ENCODE data around the gene ALX4. TPM values are rescaled to one million over a fixed set of nuclear protein-coding genes. Genes with fewer than 3 reads are reported as not detected.

The ALX4 gene
- 0.13 TPM in 1 of 2 replicates, not detected in the other for total RNA-seq

GRCh38 chr11:44309478-44310205, at the start of gene ALX4:
TSS of gene ALX4 (minus strand) at chr11:44310139. CDS start at chr11:44310062, 77 bp downstream.

Other genes with a start within 250 kb of the ALX4 start
- gene ACCS, start 243.9 kb downstream of the ALX4 start, total RNA-seq: 8.5 and 10.1 TPM in 2 replicates
- gene EXT2, start 214.5 kb downstream of the ALX4 start, total RNA-seq: 260 and 299 TPM in 2 replicates